DMS 273 (cell line): Measurements from ENCODE around the gene SUSD5.

Experiments
- DNase-seq: peaks from one replicate; lab custom pipeline; 2025; ENCODE audit not compliant: unreplicated experiment; lab: John Stamatoyannopoulos, UW

Gene SUSD5

DNA sequence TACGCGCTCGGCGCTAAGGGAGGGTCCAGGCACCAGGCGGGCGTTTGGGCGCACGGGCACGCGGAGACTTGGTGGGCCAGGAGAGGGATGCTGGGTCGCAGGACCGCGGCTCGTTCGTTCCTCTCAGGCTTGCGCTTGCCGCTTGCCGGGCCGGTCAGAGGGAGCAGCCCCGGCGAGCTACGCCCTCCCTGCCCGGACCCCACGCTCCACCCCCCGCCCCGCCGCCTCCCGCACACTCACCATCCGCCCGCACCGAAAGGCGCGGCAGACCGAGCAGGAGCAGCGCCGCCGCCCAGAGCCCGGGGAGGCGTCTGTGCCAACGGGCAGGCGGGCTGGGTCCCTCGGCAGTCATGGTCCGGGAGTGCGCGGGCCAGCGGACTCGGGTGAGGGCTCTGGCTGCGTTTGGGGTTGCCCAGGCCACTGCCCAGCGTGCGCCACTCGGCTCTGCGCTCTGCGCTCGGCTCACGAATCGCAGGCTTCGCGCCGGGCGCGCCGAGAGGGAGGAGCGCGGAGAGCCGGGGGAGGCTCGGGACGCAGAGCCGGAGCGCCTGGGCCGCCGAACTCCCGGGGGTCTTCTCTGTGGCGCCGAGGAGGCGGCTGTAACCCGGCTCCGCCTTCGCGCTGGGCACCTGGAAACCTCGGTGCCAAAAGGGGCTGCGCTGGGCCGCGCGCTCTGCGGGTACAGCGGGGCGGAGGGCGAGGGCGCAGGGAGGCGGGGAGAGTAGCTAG, at the start of gene SUSD5:
Gene SUSD5 (minus strand): TSS at position 365 of the 729 bp plus-strand sequence. CDS start 13 bp downstream, at position 352.
- peak; percentile 74 for DNase-seq

DNA sequence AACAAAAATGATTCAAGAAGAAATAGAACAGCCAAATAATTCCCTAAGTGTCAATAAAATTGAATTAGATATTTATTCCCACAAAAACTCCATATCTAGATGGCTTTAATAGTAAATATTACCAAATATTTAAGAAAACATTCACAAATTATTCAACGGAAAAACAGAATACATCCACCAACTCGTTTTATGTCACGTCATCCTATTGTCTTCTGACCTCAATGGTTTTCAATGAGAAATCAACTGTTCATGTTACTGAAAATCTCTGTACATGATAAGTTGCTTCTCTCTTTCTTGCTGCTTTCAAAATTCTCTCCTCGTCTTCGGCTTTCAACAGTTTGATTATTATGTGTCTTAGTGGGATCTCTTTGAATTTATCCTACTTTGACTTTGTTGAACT, 41.5 kb upstream of the SUSD5 start:
- DNase-seq, result no peak

DNA sequence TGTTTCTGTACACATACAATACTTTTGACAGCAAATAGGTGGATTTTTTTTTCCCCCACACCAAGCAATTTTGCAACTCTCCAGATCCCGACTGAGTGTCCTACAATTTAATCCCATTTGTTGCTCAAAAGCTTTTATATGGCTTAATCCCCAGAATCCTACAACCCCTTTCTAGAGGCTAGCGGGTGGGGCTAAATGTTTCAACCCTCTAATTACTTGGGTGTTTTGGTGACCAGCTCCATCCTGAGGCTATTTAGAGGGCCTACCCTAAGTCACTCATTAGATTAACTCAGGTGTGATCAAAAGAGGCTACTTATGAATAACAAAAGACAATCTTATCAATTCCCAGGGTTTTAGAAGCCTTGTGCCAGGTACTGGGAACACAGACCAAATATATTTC, 37.6 kb upstream of the SUSD5 start:
- DNase-seq, result no peak

DNA sequence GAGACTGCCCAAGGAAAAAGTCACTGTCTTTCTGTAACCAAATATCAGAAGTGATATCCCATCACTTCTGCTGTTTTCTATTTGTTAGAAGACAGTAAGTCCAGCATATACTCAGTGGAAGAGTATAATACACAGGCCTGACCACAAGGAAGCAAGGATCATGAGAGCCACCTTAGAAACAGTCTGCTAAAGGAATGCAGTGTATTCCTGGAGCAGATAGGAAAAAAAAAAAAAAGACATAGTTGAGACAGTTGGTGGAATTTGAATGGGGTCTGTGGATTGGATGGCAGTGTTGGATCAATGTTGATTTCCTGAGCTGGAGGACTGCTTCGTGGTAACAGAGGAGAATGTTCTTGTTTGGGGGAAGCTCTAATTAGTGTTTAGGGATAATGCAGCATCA, 32.1 kb upstream of the SUSD5 start:
- no peak for DNase-seq

DNA sequence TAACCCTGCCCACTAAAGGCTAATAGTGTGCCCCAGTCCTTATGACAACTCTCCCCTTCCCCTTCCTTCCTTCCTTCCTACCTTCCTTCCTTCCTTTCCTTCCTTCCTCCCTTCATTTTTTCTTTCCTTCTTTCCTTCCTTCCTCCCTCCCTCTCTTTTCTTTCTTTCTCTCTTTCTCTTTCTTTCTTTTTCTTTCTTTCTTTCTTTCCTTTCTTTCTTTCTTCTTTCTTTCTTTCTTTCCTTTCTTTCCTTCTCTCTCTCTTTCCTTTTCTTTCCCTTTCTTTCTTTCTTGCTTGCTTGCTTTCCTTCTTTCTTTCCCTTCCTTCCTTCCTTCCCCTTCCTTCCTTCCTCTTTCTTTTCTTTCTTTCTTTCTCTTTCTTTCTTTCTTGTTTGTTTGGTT, 28.2 kb upstream of the SUSD5 start:
- no peak for DNase-seq

DNA sequence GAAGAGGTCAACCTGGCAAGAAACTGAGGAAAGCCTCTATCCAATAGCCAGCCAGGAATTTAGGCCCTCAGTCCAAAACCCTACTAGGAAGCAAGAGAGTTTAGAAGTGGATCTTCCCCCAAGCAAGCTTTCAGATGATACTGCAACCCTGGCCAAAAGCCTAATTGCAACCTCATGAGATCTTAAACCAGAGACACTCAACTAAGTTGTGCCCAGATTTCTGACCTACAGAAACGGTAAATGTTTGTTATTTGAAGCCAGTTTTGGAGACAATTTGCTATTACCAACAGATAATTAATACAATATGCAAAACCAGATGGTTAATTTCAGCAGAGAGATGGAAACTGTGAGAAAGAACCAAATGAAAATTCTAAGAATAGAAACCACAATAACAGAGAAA, 21.7 kb upstream of the SUSD5 start:
- no peak for DNase-seq

DNA sequence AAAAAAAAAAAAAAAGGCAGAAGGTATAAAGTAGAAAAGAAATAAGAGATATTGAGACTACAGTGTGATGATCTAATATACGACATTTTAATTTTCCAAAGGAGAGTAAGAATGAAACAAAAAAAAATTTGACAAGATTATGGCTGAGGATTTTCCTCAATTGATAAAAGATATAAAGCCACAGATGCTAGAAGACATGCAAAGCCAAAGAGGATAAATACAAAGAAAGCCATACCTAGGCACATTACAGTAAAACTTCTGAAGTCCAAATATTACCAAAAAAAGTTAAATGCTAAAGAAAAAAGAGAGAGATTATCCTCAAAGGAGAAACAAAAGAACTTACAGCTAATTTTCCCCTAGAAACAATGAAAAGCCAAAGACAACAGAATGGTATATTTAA, 20.3 kb upstream of the SUSD5 start:
- no peak for DNase-seq

DNA sequence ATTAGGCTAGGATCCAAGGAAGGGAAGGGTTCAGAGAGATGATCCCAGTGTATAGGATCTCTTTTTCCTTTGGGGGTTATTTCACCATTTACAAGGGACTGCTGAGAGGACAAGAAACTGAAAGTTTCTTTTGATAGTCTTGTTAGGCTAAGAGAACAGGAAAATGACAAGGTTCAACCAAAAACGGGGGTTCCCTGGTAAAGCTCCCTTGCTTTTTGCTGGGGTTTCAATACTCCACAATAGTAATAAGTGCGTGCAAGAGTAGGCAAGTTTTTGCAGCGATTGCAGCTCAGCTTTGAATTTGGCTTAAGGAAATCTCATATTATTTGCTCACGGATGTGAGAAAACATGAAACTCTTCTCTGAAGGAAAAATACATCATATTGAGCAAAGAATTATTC, 18.8 kb upstream of the SUSD5 start:
- no peak for DNase-seq

DNA sequence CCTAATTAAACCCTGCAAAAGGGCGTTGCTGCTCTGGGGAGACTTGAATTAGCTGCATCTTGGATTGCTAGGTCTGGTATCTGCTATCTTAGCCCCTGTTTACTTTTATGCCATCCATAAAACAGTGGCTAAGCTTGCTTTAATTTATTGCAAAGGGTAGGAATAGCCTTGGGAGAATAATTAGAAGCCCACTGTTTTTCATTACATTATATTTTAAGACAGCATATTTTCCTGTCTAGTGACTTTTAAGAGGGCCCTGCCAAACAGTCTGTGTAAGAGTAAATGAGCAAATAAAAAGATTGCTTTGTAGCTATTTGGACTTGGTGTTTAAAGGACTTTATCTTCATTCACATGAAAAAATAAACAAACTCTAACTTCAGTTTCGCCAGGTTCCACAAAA, 17.4 kb upstream of the SUSD5 start:
- no peak for DNase-seq

DNA sequence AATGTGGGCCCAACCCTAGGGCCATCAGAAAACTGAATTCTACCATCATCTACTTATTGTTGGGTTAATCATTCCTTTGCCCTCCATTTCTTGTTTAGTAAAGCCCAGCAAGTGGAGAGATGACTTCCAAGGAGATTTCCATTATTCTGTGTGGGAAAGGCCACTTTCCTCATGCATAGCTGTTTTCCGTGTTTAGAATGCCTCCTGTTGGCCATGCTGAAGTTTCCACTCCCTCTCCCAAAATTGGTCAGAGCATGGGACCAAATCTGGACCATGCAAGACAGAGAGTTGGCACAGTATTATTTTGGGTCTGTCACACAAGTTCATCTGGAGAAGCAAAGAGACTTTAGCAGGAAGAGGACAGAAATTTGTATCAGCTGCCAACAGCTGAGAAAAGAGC, 15.3 kb upstream of the SUSD5 start:
- no peak for DNase-seq

DNA sequence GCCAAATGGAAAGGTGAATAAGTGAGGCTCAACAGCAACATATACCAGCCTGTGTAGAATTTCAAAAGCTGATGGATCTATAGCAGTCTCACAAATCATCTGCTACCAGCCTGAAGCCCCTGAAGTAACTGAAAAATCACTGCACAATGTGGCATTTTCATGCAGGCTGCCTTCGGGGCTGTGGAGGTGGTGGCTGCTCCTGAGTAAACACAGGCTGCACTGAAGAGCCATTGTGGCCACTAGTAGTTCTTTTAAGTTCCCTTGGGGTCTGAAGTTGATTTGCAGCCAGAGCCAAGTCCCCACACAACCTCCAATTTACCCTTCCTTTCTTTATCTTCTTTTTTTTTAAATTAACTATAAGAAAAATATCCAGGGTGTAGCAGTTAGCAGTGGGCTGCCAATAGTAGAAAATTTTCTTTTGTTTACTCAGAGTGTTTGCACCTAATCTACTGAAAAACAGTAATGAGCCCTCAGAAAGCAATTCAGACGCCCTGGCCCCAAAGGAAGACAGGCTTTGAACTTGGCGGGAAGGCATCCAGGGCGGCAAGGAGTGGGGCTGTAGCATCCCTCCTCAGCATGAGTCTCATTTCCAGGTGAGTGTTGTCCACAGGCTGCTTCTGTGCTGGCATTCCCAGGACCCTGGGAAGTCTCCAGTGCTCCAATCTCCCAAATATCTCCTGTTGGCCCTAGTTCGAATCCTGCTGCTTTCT, 13.3 kb upstream of the SUSD5 start:
- no peak for DNase-seq

DNA sequence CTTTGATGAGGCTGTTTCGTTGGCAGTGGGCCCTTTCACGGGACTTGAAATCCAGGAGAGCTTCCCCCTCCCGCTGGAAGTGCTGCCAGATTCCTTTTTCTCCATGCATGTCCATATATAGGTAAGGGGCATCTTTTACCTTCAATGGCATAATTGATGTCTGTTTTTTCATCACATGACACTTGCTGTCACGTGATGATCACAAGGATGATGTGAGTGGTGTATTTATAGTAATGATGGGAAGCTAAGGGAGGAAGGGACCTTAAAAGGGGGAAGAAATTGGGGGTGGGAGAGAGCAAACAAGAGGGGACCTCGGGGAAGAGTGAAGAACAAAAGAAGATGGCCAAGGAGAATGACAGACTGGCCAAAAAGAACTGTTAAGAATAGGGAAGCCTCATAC, 11.3 kb upstream of the SUSD5 start:
- no peak for DNase-seq

DNA sequence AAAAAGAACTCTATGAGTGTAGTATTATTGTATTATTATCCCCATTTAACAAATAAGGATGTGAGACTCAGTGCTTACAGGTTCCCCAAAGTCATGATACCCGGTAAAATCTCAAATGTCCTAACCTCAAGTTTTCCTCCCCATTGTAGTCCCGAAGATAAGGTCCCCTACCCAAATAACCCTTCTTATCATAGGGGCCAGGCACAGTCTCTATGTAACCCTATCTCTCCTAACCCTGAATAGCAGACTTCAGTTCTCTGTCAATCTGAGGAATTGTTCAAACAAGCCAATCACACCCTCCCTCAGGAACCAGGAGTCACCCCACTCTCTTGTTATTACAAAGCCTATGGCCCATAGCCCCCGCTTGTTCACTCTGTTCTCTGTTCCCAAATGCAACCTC, 10.5 kb upstream of the SUSD5 start:
- DNase-seq, result no peak

DNA sequence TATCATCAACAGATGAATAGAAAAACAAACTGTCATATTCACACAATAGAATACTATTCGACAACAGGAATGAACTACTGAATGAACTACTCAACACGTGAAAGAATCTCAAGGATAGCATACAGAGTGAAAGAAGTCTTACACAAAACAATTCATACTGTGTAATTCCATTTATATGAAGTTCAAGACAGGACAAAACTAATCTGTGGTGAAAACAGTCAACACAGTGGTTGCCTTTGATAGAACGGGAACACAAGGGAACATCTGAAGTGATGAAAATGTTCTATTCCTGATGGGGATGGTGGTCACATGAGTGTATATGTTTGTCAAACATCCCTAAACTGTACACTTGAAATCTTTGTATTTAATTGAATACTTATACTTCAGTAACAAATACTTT, 2.6 kb upstream of the SUSD5 start:
- no peak for DNase-seq

DNA sequence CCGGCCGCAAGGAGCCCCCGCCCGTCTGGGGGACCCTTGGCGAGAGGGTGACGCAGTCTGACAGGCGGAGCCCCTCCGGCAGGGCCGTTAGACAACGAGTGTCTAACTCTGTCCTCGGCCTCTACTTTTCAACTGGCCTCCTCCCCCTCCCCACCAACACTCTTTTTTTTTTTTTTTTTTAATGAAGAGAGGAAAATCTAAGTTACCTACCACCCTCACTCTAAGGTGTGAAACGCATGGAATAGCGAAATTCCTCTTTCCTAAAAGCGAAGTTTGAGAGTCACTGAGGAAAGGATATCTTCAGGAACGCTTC, 521 bp upstream of the SUSD5 start:
- DNase-seq, result no peak

DNA sequence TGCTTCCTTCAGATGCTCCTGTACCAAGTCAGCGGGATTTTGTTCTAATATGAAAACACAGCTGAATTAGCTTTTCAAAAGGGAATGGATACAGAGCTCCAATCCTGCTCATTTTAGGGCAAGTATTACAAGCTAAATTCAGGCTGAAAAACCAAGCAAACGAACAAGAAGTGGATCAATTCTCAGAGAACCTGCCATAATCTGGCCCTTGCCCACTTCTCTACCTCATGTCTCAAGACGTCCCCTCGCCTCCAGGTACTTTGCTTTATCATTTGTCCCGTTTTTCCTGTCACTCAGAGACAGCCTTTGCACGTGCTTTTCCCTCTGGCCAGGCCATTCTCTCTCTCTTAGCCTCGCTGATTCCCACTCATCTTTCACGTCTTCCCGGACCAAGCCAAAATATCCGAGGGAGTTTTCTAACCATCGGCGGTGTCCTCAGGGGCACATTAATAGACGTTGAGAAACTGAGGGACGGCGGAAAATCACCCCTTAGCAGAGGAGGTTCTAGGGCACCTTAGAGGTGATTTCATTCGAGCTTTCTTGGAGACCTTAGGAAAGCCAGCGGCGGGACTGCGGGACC, 654 bp downstream of the SUSD5 start:
- peak; percentile 58 for DNase-seq

DNA sequence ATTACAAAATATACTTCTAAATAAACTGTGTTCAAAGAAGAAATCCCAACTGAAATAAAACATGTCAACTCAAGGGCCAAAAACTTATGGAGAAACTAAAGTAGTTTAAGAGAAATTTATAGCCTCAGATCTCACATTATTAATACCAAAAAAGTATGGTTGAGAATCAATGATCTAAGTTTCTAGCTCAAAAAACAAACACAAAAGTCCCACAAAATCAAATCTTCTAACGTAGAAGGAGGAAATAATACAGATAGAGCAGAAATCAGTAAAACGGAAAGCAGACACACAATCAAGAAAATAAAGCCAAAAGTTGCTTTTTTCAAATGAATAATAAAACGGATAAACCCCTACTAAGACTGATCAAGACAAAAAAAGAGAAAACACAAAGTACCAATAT, 2.9 kb downstream of the SUSD5 start:
- DNase-seq, result no peak

DNA sequence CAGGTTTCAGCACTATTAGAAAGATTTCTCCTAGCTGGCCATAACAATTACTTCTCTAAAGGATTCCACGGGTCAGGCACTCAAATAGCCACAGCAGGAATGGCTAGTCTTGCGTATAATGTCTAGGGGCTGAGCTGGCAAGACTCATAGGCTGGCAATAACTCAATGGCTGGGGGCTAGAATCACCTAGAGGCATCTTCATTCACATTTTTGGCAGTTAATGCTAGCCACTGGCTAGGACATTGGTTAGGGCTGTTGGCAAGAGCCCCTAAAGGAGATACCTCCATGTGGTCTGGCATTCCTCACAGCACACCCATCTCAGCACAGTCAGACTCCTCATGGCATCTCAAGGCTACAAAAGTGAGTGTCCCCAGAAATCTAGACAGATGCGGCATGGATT, 6.2 kb downstream of the SUSD5 start:
- no peak for DNase-seq

DNA sequence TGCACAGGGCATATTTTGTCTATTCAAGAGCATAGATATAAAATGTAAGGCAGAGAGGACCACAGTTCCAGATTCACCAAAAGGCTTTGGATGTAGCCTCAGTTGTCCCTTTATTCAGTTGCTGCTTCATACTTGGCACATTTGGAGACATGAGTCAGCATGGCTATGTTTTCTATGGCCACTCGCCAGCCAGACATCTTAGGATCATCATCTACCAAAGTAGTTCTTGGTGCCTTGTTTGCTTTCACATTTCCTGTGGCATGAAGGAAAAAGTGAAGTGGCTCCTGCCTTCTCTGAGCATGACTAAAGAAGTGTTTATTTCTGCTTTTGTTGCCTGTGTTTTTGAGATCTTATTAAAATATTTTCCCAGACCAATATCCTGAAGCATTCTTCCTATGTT, 7.2 kb downstream of the SUSD5 start:
- no peak for DNase-seq

DNA sequence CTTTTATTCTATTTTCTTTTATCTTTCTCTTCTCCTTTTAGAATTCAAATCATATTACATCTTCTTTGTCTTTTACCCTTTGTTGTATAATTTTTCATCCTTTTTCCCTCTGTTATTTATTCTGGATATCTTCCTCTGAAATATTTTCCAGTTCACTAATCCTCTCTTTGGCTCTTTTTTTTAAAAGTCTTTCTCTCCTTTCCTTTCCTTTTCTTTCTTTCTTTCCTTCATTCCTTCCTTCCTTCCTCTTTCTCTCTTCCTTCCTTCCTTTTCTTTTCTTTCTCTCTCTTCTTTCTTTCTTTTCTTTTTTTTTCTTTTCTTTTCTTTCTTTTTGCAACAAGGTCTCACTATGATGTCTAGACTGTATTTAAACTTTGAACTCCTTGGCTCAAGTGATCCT, 9.3 kb downstream of the SUSD5 start:
- no peak for DNase-seq

DNA sequence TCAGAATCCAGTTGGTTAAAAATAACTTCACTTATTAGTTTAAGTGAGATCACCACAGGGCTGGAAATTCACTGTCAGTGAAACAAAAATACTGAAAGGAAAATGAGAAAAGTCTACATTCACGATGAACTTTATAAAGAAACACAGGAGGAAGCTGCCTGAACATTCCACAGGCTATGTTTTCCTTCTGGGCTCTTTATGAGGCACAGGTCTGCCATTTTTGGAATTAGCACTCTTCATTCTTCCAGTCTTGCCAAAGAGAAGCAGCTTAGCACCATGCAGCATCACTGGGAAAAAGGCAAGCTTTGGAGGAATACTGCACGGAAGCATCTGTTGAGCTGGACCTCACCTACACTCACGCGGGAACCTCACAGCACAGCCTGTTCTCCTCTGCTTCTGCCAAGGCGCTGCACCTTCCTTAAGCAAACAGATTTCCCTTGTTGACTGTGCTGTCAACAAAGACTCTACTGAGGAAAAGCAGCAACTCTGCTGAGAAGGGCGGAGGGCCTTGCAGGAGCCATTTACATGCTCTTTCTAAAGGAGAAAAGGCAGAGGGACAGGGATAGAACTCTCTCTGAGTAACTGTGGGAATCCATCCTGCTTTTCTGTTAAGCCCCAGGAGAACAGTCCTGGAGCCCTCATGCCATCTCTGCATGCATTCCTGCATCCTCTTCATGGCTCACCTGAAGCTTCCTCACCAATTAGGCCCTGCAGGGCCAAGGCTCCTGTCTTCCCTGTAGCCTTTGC, 15.7 kb downstream of the SUSD5 start:
- DNase-seq, result no peak

DNA sequence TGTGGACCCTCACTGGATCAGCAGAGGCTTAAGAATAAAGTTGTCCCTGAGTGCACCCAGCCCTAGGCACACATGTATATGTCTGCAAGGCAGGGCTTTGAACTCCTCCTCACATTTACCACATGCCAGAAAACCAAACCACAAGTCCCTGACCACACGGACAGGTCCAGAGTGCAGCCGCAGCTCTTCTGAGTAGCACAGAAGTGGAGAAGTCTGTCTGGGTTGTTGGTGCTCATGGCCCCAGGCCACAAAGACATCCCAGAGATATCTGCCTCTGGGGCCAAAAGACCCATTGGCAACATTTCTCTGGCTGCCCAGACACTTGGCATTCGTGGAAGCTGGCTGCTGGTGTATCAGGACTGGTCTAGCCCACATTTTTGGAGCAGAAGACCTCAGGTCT, 17.4 kb downstream of the SUSD5 start:
- no peak for DNase-seq
